GM23338 (cell line): ENCODE results near the gene CDKL1.

Experiments used
- CREB1 ChIP-seq: fragments of 250-450 bp; sonication (Bioruptor Pico); IDR thresholded peaks from 2 replicates; pipeline ENCODE4 v1.5.0; 2020; ENCODE audit warnings: low read depth, mild to moderate bottlenecking, moderate library complexity
- EZH2 ChIP-seq: fragments of 200-600 bp; sonication (generic); IDR thresholded peaks from one replicate; pipeline ENCODE4 v1.8.0; 2017; ENCODE audit warnings: antibody characterized with exemption, mild to moderate bottlenecking, low read depth; ENCODE audit not compliant: unreplicated experiment
- EZH2phosphoT487 ChIP-seq: fragments of 200-600 bp; sonication (generic); IDR thresholded peaks from one replicate; pipeline ENCODE4 v1.8.1; 2018; ENCODE audit warnings: antibody characterized with exemption; ENCODE audit not compliant: unreplicated experiment
- POLR2AphosphoS5 ChIP-seq: IDR thresholded peaks from 2 replicates; pipeline ENCODE4 v1.6.1; 2016; ENCODE audit warnings: antibody characterized with exemption, low read depth
- TF ChIP-seq, protein P1 (sequence below), 2 experiments: fragments of 200-600 bp in 1 of 2; sonication (generic) in 1 of 2; conservative IDR thresholded peaks; 2 replicates each; pipeline versions ENCODE4 v1.5.1 to v1.6.1; 2016 to 2017; ENCODE audit warnings: antibody characterized with exemption in 2 of 2, low read depth in 2 of 2, mild to moderate bottlenecking in 2 of 2, moderate library complexity in 1 of 2
- TF ChIP-seq, protein P2 (sequence below): IDR thresholded peaks from one replicate; pipeline ENCODE4 v1.6.1; 2018; ENCODE audit warnings: antibody characterized with exemption; ENCODE audit not compliant: unreplicated experiment

DNA sequence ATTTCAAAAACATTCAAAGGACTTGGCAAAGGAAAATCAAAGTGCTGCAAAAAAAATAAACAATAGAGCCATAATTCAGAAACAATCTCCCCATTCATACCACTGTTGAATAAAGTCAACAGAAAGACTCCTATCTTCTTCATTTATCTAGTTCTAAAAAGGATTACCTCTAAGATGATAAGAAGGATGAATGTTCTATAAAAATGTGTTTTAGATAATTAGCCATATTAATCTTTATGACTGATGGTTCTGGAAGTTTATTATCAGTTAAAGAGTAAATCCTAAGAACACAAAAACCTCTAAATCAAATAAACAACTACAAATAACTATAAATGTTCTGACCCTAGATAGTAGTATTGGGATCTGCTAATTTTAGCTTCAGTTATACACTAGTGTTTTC is 37.8 kb upstream of the CDKL1 start:
- TF ChIP-seq, protein P1, sequence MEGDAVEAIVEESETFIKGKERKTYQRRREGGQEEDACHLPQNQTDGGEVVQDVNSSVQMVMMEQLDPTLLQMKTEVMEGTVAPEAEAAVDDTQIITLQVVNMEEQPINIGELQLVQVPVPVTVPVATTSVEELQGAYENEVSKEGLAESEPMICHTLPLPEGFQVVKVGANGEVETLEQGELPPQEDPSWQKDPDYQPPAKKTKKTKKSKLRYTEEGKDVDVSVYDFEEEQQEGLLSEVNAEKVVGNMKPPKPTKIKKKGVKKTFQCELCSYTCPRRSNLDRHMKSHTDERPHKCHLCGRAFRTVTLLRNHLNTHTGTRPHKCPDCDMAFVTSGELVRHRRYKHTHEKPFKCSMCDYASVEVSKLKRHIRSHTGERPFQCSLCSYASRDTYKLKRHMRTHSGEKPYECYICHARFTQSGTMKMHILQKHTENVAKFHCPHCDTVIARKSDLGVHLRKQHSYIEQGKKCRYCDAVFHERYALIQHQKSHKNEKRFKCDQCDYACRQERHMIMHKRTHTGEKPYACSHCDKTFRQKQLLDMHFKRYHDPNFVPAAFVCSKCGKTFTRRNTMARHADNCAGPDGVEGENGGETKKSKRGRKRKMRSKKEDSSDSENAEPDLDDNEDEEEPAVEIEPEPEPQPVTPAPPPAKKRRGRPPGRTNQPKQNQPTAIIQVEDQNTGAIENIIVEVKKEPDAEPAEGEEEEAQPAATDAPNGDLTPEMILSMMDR (conservative IDR thresholded peaks at IDR 0.05; ENCODE audit: low read depth in 2 of 2) = no peak
- TF ChIP-seq, protein P2, sequence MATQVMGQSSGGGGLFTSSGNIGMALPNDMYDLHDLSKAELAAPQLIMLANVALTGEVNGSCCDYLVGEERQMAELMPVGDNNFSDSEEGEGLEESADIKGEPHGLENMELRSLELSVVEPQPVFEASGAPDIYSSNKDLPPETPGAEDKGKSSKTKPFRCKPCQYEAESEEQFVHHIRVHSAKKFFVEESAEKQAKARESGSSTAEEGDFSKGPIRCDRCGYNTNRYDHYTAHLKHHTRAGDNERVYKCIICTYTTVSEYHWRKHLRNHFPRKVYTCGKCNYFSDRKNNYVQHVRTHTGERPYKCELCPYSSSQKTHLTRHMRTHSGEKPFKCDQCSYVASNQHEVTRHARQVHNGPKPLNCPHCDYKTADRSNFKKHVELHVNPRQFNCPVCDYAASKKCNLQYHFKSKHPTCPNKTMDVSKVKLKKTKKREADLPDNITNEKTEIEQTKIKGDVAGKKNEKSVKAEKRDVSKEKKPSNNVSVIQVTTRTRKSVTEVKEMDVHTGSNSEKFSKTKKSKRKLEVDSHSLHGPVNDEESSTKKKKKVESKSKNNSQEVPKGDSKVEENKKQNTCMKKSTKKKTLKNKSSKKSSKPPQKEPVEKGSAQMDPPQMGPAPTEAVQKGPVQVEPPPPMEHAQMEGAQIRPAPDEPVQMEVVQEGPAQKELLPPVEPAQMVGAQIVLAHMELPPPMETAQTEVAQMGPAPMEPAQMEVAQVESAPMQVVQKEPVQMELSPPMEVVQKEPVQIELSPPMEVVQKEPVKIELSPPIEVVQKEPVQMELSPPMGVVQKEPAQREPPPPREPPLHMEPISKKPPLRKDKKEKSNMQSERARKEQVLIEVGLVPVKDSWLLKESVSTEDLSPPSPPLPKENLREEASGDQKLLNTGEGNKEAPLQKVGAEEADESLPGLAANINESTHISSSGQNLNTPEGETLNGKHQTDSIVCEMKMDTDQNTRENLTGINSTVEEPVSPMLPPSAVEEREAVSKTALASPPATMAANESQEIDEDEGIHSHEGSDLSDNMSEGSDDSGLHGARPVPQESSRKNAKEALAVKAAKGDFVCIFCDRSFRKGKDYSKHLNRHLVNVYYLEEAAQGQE = no peak
- TF ChIP-seq EZH2 (no peak), EZH2phosphoT487 (no peak), POLR2AphosphoS5 (no peak), CREB1 (CRISPR knock-in tag) (no peak)
